Transverse colon (tissue), 4 donors: Measurements from ENCODE around the gene DOCK3.

Experiments used
- CTCF ChIP-seq, 5 experiments: fragments of 200-600 bp in 3 of 5; fragments of 450-650 bp in 2 of 5; sonication (generic) in 3 of 5; IDR thresholded peaks; 1 replicate in 2 of 5; 2 replicates in 3 of 5; pipeline ENCODE4 v1.5.1; 2016 to 2017; ENCODE audit warnings: antibody characterized with exemption in 5 of 5, inconsistent platforms in 3 of 5, mild to moderate bottlenecking in 2 of 5, moderate library complexity in 1 of 5
- EP300 ChIP-seq: sonication (generic); formaldehyde crosslinking; IDR thresholded peaks from one replicate; pipeline ENCODE4 v1.6.1; 2017; ENCODE audit warnings: antibody characterized with exemption, low read depth
- POLR2A ChIP-seq: fragments of 450-650 bp; IDR thresholded peaks from one replicate; pipeline ENCODE4 v1.6.1; 2016; ENCODE audit warnings: antibody characterized with exemption, mild to moderate bottlenecking, moderate library complexity
- POLR2AphosphoS5 ChIP-seq, 3 donors: sonication (generic); formaldehyde crosslinking; IDR thresholded peaks; one replicate each; pipeline ENCODE4 v1.6.1; 2016; ENCODE audit warnings: antibody characterized with exemption in 3 of 3

- TF ChIP-seq POLR2A = no peak
- TF ChIP-seq CTCF (IDR thresholded peaks at IDR 0.05) = no peak
- TF ChIP-seq EP300 = no peak
- no peak for TF ChIP-seq POLR2AphosphoS5 (IDR thresholded peaks at IDR 0.05)
These were observed 608.7 kb downstream of the DOCK3 start for GRCh38 chr3:51283421-51283820.
